PC-9 (cell line): ENCODE data around the gene PCDHA1.

Experiments used
- EZH2 ChIP-seq: fragments of 200-600 bp; sonication (generic); IDR thresholded peaks from 2 replicates; pipeline ENCODE4 v1.8.0; 2017; ENCODE audit warnings: antibody characterized with exemption, low read depth
- TF ChIP-seq, protein P1 (sequence below): fragments of 200-600 bp; sonication (generic); conservative IDR thresholded peaks from 2 replicates; pipeline ENCODE4 v1.6.1; 2017; ENCODE audit warnings: mixed run types, antibody characterized with exemption, mild to moderate bottlenecking, moderate library complexity

DNA sequence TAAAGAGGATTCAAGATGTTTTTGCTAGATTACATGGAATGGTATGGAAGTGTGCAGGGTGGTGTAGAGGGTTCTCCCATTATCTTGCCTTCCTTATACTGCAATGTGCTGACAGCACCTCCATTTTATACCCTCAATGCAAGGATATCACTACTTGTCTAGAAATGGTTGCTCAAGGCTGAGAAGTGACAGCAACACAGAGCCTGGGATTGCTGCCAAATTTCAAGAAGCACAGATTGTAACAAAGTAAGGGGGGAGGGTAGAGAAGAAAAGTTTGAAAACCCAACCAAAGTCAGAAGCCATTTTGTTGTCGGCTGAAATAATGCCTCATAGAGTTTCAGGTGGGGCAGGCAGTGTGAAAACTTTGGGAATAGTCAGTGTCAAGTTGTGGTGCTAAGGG lies 210.1 kb downstream of the PCDHA1 start:
- TF ChIP-seq, protein P1, sequence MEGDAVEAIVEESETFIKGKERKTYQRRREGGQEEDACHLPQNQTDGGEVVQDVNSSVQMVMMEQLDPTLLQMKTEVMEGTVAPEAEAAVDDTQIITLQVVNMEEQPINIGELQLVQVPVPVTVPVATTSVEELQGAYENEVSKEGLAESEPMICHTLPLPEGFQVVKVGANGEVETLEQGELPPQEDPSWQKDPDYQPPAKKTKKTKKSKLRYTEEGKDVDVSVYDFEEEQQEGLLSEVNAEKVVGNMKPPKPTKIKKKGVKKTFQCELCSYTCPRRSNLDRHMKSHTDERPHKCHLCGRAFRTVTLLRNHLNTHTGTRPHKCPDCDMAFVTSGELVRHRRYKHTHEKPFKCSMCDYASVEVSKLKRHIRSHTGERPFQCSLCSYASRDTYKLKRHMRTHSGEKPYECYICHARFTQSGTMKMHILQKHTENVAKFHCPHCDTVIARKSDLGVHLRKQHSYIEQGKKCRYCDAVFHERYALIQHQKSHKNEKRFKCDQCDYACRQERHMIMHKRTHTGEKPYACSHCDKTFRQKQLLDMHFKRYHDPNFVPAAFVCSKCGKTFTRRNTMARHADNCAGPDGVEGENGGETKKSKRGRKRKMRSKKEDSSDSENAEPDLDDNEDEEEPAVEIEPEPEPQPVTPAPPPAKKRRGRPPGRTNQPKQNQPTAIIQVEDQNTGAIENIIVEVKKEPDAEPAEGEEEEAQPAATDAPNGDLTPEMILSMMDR, result no peak
- TF ChIP-seq EZH2, result no peak
